ENCODE data around the gene SOX6.

GRCh38 chr11:15920856-15921629 lies 435.3 kb downstream of the SOX6 start:
- TF ChIP-seq CTCF (conservative IDR thresholded peaks at IDR 0.05; ENCODE audit: low read length) (no peak), EZH2phosphoT487 (IDR thresholded peaks at IDR 0.05; ENCODE audit: borderline replicate concordance, low read depth, low read length) (no peak)

All from OCI-LY7 (cell line).